ENCODE measurements around the gene SORBS2.

GRCh38 chr4:185566425-185566824 lies 245.6 kb downstream of the SORBS2 start:
- TF ChIP-seq, protein P1, sequence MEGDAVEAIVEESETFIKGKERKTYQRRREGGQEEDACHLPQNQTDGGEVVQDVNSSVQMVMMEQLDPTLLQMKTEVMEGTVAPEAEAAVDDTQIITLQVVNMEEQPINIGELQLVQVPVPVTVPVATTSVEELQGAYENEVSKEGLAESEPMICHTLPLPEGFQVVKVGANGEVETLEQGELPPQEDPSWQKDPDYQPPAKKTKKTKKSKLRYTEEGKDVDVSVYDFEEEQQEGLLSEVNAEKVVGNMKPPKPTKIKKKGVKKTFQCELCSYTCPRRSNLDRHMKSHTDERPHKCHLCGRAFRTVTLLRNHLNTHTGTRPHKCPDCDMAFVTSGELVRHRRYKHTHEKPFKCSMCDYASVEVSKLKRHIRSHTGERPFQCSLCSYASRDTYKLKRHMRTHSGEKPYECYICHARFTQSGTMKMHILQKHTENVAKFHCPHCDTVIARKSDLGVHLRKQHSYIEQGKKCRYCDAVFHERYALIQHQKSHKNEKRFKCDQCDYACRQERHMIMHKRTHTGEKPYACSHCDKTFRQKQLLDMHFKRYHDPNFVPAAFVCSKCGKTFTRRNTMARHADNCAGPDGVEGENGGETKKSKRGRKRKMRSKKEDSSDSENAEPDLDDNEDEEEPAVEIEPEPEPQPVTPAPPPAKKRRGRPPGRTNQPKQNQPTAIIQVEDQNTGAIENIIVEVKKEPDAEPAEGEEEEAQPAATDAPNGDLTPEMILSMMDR (IDR thresholded peaks at IDR 0.05) = no peak
- no peak for TF ChIP-seq EP300 (IDR thresholded peaks at IDR 0.05)
- TF ChIP-seq POLR2AphosphoS5 (IDR thresholded peaks at IDR 0.05) = no peak
- no peak for TF ChIP-seq POLR2A (IDR thresholded peaks at IDR 0.05)

All from suprapubic skin (tissue), 4 donors.